ENCODE data around the gene IL10RB.
"Not testable (repeated sequence)": the region's sequence is repeated elsewhere in the genome, so short reads cannot be mapped to it uniquely, and the experiment has no call there.

Gene IL10RB

GRCh38 chr21:33253382-33253781 is 12.8 kb upstream of the IL10RB start:
- H3K4me1 ChIP-seq (ENCODE audit: control insufficient read depth, insufficient read depth, low read length); H3K27me3 ChIP-seq (ENCODE audit: control insufficient read depth, insufficient read depth, low read length); H3K36me3 ChIP-seq (ENCODE audit: control insufficient read depth, insufficient read depth, low read length); H3K9me3 ChIP-seq (ENCODE audit: control insufficient read depth, insufficient read depth, low read length); H3K27ac ChIP-seq (ENCODE audit: low read length); H3K4me3 ChIP-seq (ENCODE audit: low read length); DNase-seq (ENCODE audit: low read depth, low spot score): not testable (repeated sequence)
- WGBS (ENCODE audit: insufficient coverage, insufficient read length): no CpG with 5 or more reads among the region's 6 CpGs

GRCh38 chr21:33254766-33255165 is 11.4 kb upstream of the IL10RB start:
- H3K4me1 ChIP-seq (ENCODE audit: control insufficient read depth, insufficient read depth, low read length): no peaks in the 10 kb centered on the region
- no peak for DNase-seq (ENCODE audit: low read depth, low spot score)
- no peak overlapping the region for H3K27ac ChIP-seq (ENCODE audit: low read length)
- no peak overlapping the region for H3K4me3 ChIP-seq (ENCODE audit: low read length)
- no CpG with 5 or more reads among the region's 5 CpGs for WGBS (ENCODE audit: insufficient coverage, insufficient read length)
- H3K36me3 ChIP-seq (ENCODE audit: control insufficient read depth, insufficient read depth, low read length): no peaks in the 10 kb centered on the region; the same call in none of the 2 replicates
- H3K9me3 ChIP-seq (ENCODE audit: control insufficient read depth, insufficient read depth, low read length): no peaks in the 10 kb centered on the region
- no peaks in the 10 kb centered on the region for H3K27me3 ChIP-seq (ENCODE audit: control insufficient read depth, insufficient read depth, low read length)

DNA sequence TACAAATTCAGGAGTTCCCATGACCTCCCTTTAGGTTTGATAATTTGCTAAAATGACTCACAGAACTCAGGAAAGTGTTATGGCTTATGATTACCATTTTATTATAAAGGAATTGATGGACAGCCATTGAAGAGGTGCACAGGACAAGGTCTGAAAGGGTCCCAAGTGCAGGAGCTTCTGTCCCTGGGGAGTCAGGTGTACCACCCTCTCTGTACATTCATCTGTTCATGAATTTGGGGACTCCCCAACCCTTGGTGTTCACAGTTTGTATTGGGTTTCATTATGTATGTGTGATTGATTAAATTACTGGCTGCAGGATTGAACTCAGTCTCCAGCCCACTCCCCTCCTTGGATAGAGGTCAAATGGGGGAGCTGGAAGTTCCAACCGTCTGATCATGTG is 10.8 kb upstream of the IL10RB start:
- no peaks in the 10 kb centered on the region for H3K4me1 ChIP-seq (ENCODE audit: control insufficient read depth, insufficient read depth, low read length)
- H3K4me3 ChIP-seq (ENCODE audit: low read length): no peak overlapping the region
- no peak overlapping the region for H3K27ac ChIP-seq (ENCODE audit: low read length)
- WGBS (ENCODE audit: insufficient coverage, insufficient read length): no CpG with 5 or more reads among the region's 1 CpG
- no peaks in the 10 kb centered on the region for H3K9me3 ChIP-seq (ENCODE audit: control insufficient read depth, insufficient read depth, low read length)
- no peak for DNase-seq (ENCODE audit: low read depth, low spot score)
- H3K27me3 ChIP-seq (ENCODE audit: control insufficient read depth, insufficient read depth, low read length): no peaks in the 10 kb centered on the region
- no peaks in the 10 kb centered on the region; the same call in none of the 2 replicates for H3K36me3 ChIP-seq (ENCODE audit: control insufficient read depth, insufficient read depth, low read length)

DNA sequence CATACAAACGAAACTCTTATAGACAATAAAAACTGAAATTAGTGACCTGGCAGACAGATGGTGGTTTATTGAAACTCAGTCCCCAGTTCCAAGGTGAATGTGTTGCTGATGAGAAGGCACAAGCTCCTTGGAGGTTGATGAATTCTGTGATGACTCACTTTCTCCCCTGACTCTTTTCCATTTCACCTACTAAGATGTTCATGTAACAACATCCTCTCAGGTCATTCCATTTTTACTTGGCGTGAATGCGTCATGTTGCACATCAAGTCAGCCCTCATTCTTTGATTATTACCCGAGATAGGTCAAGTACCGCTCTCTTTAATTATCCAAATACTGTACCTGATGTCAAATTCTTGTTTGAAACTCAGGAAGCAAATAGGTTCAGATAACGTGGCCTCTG is 10.1 kb upstream of the IL10RB start:
- H3K27me3 ChIP-seq (ENCODE audit: control insufficient read depth, insufficient read depth, low read length): no peaks in the 10 kb centered on the region
- H3K9me3 ChIP-seq (ENCODE audit: control insufficient read depth, insufficient read depth, low read length): no peaks in the 10 kb centered on the region
- H3K36me3 ChIP-seq (ENCODE audit: control insufficient read depth, insufficient read depth, low read length): no peaks in the 10 kb centered on the region; the same call in none of the 2 replicates
- H3K27ac ChIP-seq (ENCODE audit: low read length): no peak overlapping the region
- no peak overlapping the region for H3K4me3 ChIP-seq (ENCODE audit: low read length)
- no peak for DNase-seq (ENCODE audit: low read depth, low spot score)
- H3K4me1 ChIP-seq (ENCODE audit: control insufficient read depth, insufficient read depth, low read length): no peaks in the 10 kb centered on the region
- WGBS (ENCODE audit: insufficient coverage, insufficient read length): no CpG with 5 or more reads among the region's 6 CpGs

- Histone ChIP-seq H3K36me3 (ENCODE audit: control insufficient read depth, insufficient read depth, low read length) (no peaks in the 10 kb centered on the region; the same call in none of the 2 replicates), H3K27me3 (ENCODE audit: control insufficient read depth, insufficient read depth, low read length) (no peaks in the 10 kb centered on the region), H3K4me1 (ENCODE audit: control insufficient read depth, insufficient read depth, low read length) (no peaks in the 10 kb centered on the region), H3K9me3 (ENCODE audit: control insufficient read depth, insufficient read depth, low read length) (no peaks in the 10 kb centered on the region), H3K4me3 (ENCODE audit: low read length) (no peak overlapping the region), H3K27ac (ENCODE audit: low read length) (no peak overlapping the region)
- no peak for DNase-seq (ENCODE audit: low read depth, low spot score)
- WGBS (ENCODE audit: insufficient coverage, insufficient read length): no CpG with 5 or more reads among the region's 18 CpGs
Observed at GRCh38 chr21:33257094-33257803, 8.9 kb upstream of the IL10RB start.

GRCh38 chr21:33258475-33258874 is 7.7 kb upstream of the IL10RB start:
- H3K36me3 ChIP-seq (ENCODE audit: control insufficient read depth, insufficient read depth, low read length): no peaks in the 10 kb centered on the region; the same call in 1 of the 2 replicates
- no CpG with 5 or more reads among the region's 9 CpGs for WGBS (ENCODE audit: insufficient coverage, insufficient read length)
- H3K9me3 ChIP-seq (ENCODE audit: control insufficient read depth, insufficient read depth, low read length): no peaks in the 10 kb centered on the region
- H3K27me3 ChIP-seq (ENCODE audit: control insufficient read depth, insufficient read depth, low read length): no peaks in the 10 kb centered on the region
- no peak overlapping the region for H3K27ac ChIP-seq (ENCODE audit: low read length)
- no peaks in the 10 kb centered on the region for H3K4me1 ChIP-seq (ENCODE audit: control insufficient read depth, insufficient read depth, low read length)
- no peak overlapping the region for H3K4me3 ChIP-seq (ENCODE audit: low read length)
- DNase-seq (ENCODE audit: low read depth, low spot score): no peak

- H3K9me3 ChIP-seq (ENCODE audit: control insufficient read depth, insufficient read depth, low read length): no peaks in the 10 kb centered on the region
- no peaks in the 10 kb centered on the region for H3K4me1 ChIP-seq (ENCODE audit: control insufficient read depth, insufficient read depth, low read length)
- no peak overlapping the region for H3K4me3 ChIP-seq (ENCODE audit: low read length)
- no peak overlapping the region for H3K27ac ChIP-seq (ENCODE audit: low read length)
- DNase-seq (ENCODE audit: low read depth, low spot score): no peak
- no peaks in the 10 kb centered on the region for H3K27me3 ChIP-seq (ENCODE audit: control insufficient read depth, insufficient read depth, low read length)
- no peaks in the 10 kb centered on the region; the same call in 1 of the 2 replicates for H3K36me3 ChIP-seq (ENCODE audit: control insufficient read depth, insufficient read depth, low read length)
- no CpG with 5 or more reads among the region's 2 CpGs for WGBS (ENCODE audit: insufficient coverage, insufficient read length)
Observed at GRCh38 chr21:33259428-33259827, 6.7 kb upstream of the IL10RB start.

DNA sequence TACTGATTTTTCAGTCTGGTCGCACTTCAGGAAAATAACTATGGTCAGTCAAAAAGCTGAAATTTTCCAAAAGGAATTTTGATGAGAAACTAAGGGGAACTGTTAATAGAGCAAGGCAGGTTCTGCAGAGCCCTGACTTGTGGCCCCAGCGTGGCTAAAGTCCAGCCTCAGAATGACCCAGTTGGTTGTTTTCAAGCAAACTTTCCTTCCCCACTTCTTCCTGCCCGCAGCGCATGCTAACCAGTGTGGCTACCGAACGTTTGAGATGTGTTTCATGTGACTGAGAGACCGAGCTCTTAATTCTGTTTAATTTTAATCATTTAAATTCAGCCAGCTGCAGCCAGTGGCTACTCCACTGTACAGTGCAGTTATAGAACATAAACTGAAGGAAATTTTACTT is 6.2 kb upstream of the IL10RB start:
- H3K27ac ChIP-seq (ENCODE audit: low read length): no peak overlapping the region
- no peak overlapping the region for H3K4me3 ChIP-seq (ENCODE audit: low read length)
- H3K27me3 ChIP-seq (ENCODE audit: control insufficient read depth, insufficient read depth, low read length): no peaks in the 10 kb centered on the region
- no peaks in the 10 kb centered on the region; the same call in 1 of the 2 replicates for H3K36me3 ChIP-seq (ENCODE audit: control insufficient read depth, insufficient read depth, low read length)
- H3K9me3 ChIP-seq (ENCODE audit: control insufficient read depth, insufficient read depth, low read length): no peaks in the 10 kb centered on the region
- no peak for DNase-seq (ENCODE audit: low read depth, low spot score)
- no CpG with 5 or more reads among the region's 7 CpGs for WGBS (ENCODE audit: insufficient coverage, insufficient read length)
- no peaks in the 10 kb centered on the region for H3K4me1 ChIP-seq (ENCODE audit: control insufficient read depth, insufficient read depth, low read length)

DNA sequence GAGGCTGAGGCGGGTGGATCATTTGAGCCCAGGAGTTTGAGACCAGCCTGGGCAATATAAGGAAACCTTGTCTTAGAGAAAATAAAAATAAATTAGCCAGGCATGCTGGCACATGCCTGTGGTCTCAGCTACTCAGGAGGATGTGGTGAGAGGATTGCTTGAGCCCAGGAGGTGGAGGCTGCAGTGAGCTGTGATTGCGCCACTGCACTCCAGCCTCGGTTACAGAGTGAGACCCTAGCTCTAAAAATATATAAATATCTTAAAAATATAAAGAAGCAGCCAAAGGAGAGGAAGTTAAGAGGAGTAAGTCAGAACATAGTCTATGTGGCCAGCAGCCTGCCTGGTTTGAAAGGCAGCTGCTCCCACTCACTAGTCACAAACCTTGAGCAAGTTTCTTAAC is 4.5 kb upstream of the IL10RB start:
- DNase-seq (ENCODE audit: low read depth, low spot score): no peak
- WGBS (ENCODE audit: insufficient coverage, insufficient read length): no CpG with 5 or more reads among the region's 3 CpGs
- H3K4me1 ChIP-seq (ENCODE audit: control insufficient read depth, insufficient read depth, low read length): no peaks in the 10 kb centered on the region

GRCh38 chr21:33262921-33263320 is 3.2 kb upstream of the IL10RB start:
- H3K36me3 ChIP-seq (ENCODE audit: control insufficient read depth, insufficient read depth, low read length): no peaks in the 10 kb centered on the region; the same call in 1 of the 2 replicates
- no peak overlapping the region for H3K27ac ChIP-seq (ENCODE audit: low read length)

More for the DNA sequence above, 4.5 kb upstream of the IL10RB start:
- no peak overlapping the region for H3K4me3 ChIP-seq (ENCODE audit: low read length)
- no peak overlapping the region for H3K27ac ChIP-seq (ENCODE audit: low read length)
- H3K36me3 ChIP-seq (ENCODE audit: control insufficient read depth, insufficient read depth, low read length): no peaks in the 10 kb centered on the region; the same call in 1 of the 2 replicates
- no peaks in the 10 kb centered on the region for H3K27me3 ChIP-seq (ENCODE audit: control insufficient read depth, insufficient read depth, low read length)
- no peaks in the 10 kb centered on the region for H3K9me3 ChIP-seq (ENCODE audit: control insufficient read depth, insufficient read depth, low read length)

DNA sequence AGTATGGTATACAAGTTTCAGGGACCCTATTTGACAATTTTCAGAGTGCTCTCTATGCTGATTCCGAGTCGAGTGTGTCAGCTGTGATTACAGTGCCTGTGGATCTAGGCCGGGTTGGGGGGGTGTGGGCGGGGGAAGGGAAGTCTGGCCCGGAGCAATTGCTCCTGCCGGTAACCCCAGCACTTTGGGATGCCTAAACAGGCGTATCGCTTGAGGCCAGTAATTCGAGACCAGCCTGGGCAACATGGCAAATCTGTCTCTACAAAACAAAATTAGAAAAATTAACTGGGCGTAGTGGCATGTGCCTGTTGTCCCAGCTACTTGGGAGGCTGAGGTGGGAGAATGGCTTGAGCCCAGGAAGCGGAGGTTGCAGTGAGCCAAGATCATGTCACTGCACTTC is 1.6 kb upstream of the IL10RB start:
- 0 out of 2 replicates have a peak, but pooled peaks cover 1% of the 10 kb centered on the region for H3K4me1 ChIP-seq (ENCODE audit: control insufficient read depth, insufficient read depth, low read length)
- no peaks in the 10 kb centered on the region for H3K36me3 ChIP-seq (ENCODE audit: control insufficient read depth, insufficient read depth, low read length)
- no peaks in the 10 kb centered on the region for H3K9me3 ChIP-seq (ENCODE audit: control insufficient read depth, insufficient read depth, low read length)
- WGBS (ENCODE audit: insufficient coverage, insufficient read length): no CpG with 5 or more reads among the region's 11 CpGs
- no peaks in the 10 kb centered on the region for H3K27me3 ChIP-seq (ENCODE audit: control insufficient read depth, insufficient read depth, low read length)
- H3K27ac ChIP-seq (ENCODE audit: low read length): no peak overlapping the region
- DNase-seq (ENCODE audit: low read depth, low spot score): no peak
- H3K4me3 ChIP-seq (ENCODE audit: low read length): no peak overlapping the region

More at GRCh38 chr21:33262921-33263320, 3.2 kb upstream of the IL10RB start:
- Histone ChIP-seq H3K27me3 (ENCODE audit: control insufficient read depth, insufficient read depth, low read length) (no peaks in the 10 kb centered on the region), H3K4me1 (ENCODE audit: control insufficient read depth, insufficient read depth, low read length) (no peaks in the 10 kb centered on the region), H3K4me3 (ENCODE audit: low read length) (no peak overlapping the region), H3K9me3 (ENCODE audit: control insufficient read depth, insufficient read depth, low read length) (no peaks in the 10 kb centered on the region)
- no peak for DNase-seq (ENCODE audit: low read depth, low spot score)
- WGBS (ENCODE audit: insufficient coverage, insufficient read length): no CpG with 5 or more reads among the region's 11 CpGs
